H1 (cell line): ENCODE measurements around the gene HUWE1. TPM values are rescaled to one million over a fixed set of nuclear protein-coding genes. Genes with fewer than 3 reads are reported as not detected.

ENCODE experiments used
- CTCF ChIA-PET: fragments of 300-600 bp; sonication (Branson Sonifier 250); formaldehyde crosslinking; loops from one replicate; lab custom pipeline; 2021; ENCODE audit not compliant: partially characterized antibody; lab: Charles Lee
- POLR2A ChIA-PET: fragments of 300-600 bp; sonication (Branson Sonifier 250); formaldehyde crosslinking; loops from one replicate; lab custom pipeline; 2021; ENCODE audit warnings: inconsistent platforms; ENCODE audit not compliant: partially characterized antibody; lab: Charles Lee
- DNase-seq, 2 experiments: peaks; one replicate each; pipeline versions ENCODE4 v3.0.0 to v3.0.0-alpha.2; 2010 to 2022; ENCODE audit warnings: low spot score in 2 of 2, low read depth in 1 of 2, mixed read lengths in 1 of 2
- FAIRE-seq: peaks from 2 replicates; lab custom pipeline; 2011; peaks lifted over from hg19 to GRCh38; lab: Jason Lieb, UNC
- H2AFZ ChIP-seq: 2 replicates; pipeline ENCODE4 v1.8.1; 2012; ENCODE audit warnings: low read length, inconsistent platforms
- H2AK5ac ChIP-seq: 2 replicates; pipeline ENCODE4 v1.6.1; 2013; ENCODE audit warnings: low read depth, low read length
- H2BK120ac ChIP-seq: replicated peaks from 2 replicates; pipeline ENCODE3; 2013; ENCODE audit warnings: low read depth, low read length, inconsistent platforms
- H2BK12ac ChIP-seq: 2 replicates; pipeline ENCODE4 v1.6.1; 2013; ENCODE audit warnings: low read depth, low read length
- H2BK15ac ChIP-seq: 2 replicates; pipeline ENCODE4 v1.6.1; 2013; ENCODE audit warnings: low read length
- H2BK20ac ChIP-seq: 2 replicates; pipeline ENCODE4 v1.6.1; 2013; ENCODE audit warnings: low read length
- H2BK5ac ChIP-seq: 2 replicates; pipeline ENCODE4 v1.6.1; 2013; ENCODE audit warnings: low read depth, low read length
- H3K14ac ChIP-seq: 2 replicates; pipeline ENCODE4 v1.6.1; 2013; ENCODE audit warnings: inconsistent platforms; ENCODE audit not compliant: insufficient read length
- H3K18ac ChIP-seq: 2 replicates; pipeline ENCODE4 v1.6.1; 2013; ENCODE audit warnings: low read length; ENCODE audit errors: extremely low read depth
- H3K23ac ChIP-seq: 2 replicates; pipeline ENCODE4 v1.6.1; 2013; ENCODE audit warnings: inconsistent platforms; ENCODE audit not compliant: insufficient read length
- H3K23me2 ChIP-seq: 2 replicates; pipeline ENCODE4 v1.6.1; 2013; ENCODE audit warnings: low read depth, low read length
- H3K27ac ChIP-seq: 2 replicates; pipeline ENCODE4 v1.6.1; 2011; ENCODE audit warnings: low read depth, low read length, inconsistent platforms
- H3K27me3 ChIP-seq, 4 experiments: replicated peaks in 1 of 4; 1 replicate in 1 of 4; 2 replicates in 3 of 4; pipeline versions ENCODE4 v1.6.1 to v1.8.1; 2011 to 2013; ENCODE audit warnings: low read length in 3 of 4, mild to moderate bottlenecking in 3 of 4, inconsistent platforms in 2 of 4, mixed read lengths in 2 of 4, moderate library complexity in 1 of 4; ENCODE audit not compliant: control insufficient read depth in 3 of 4, insufficient read depth in 3 of 4; ENCODE audit errors: extremely low read depth in 1 of 4
- H3K36me3 ChIP-seq, 4 experiments: 2 replicates each; pipeline versions ENCODE4 v1.6.1 to v1.8.1; 2011 to 2013; ENCODE audit warnings: mild to moderate bottlenecking in 4 of 4, low read length in 3 of 4, moderate library complexity in 2 of 4, control low read depth in 1 of 4, inconsistent platforms in 1 of 4; ENCODE audit not compliant: insufficient read depth in 4 of 4, control insufficient read depth in 2 of 4
- H3K4ac ChIP-seq: replicated peaks from 2 replicates; pipeline ENCODE3; 2013; ENCODE audit warnings: low read length, low read depth, mixed read lengths, inconsistent platforms; ENCODE audit not compliant: insufficient read length
- H3K4me1 ChIP-seq, 4 experiments: replicated peaks in 1 of 4; 1 replicate in 1 of 4; 2 replicates in 3 of 4; pipeline versions ENCODE4 v1.6.1 to v1.8.1; 2011 to 2013; ENCODE audit warnings: low read length in 3 of 4, inconsistent platforms in 2 of 4, mixed read lengths in 1 of 4; ENCODE audit not compliant: insufficient read depth in 4 of 4, control insufficient read depth in 3 of 4
- H3K4me2 ChIP-seq, 2 experiments: 2 replicates each; pipeline versions ENCODE4 v1.6.1 to v1.8.1; 2011 to 2013; ENCODE audit warnings: low read depth in 2 of 2, low read length in 2 of 2, control low read depth in 1 of 2, inconsistent platforms in 1 of 2, mild to moderate bottlenecking in 1 of 2; ENCODE audit not compliant: insufficient read depth in 1 of 2
- H3K4me3 ChIP-seq, 4 experiments: fragments of 200-600, 300-600 bp in 1 of 4; sonication (generic), shearing (Covaris generic), sonication (Bioruptor Twin) in 1 of 4; 2 replicates each; pipeline versions ENCODE4 v1.5.1 to v1.8.1; 2011 to 2016; ENCODE audit warnings: low read length in 4 of 4, low read depth in 3 of 4, control low read depth in 2 of 4, inconsistent platforms in 2 of 4, mild to moderate bottlenecking in 2 of 4, mixed read lengths in 1 of 4, moderate library complexity in 1 of 4; ENCODE audit not compliant: insufficient read depth in 2 of 4; ENCODE audit errors: extremely low read depth in 1 of 4
- H3K56ac ChIP-seq: replicated peaks from 2 replicates; pipeline ENCODE3; 2013; ENCODE audit warnings: low read depth, mild to moderate bottlenecking, mixed read lengths, low read length, inconsistent platforms; ENCODE audit not compliant: insufficient read length
- H3K79me1 ChIP-seq: 2 replicates; pipeline ENCODE4 v1.6.1; 2013; ENCODE audit warnings: low read depth, low read length, control low read depth
- H3K79me2 ChIP-seq, 2 experiments: 2 replicates each; pipeline versions ENCODE4 v1.6.1 to v1.8.1; 2012 to 2013; ENCODE audit warnings: low read length in 2 of 2, mild to moderate bottlenecking in 2 of 2, inconsistent platforms in 1 of 2; ENCODE audit not compliant: insufficient read depth in 2 of 2, control insufficient read depth in 1 of 2
- H3K9ac ChIP-seq, 4 experiments: replicated peaks in 1 of 4; 1 replicate in 1 of 4; 2 replicates in 3 of 4; pipeline versions ENCODE4 v1.6.1 to v1.8.1; 2011 to 2013; ENCODE audit warnings: low read depth in 3 of 4, low read length in 3 of 4, control low read depth in 2 of 4, mild to moderate bottlenecking in 2 of 4, moderate library complexity in 2 of 4, inconsistent platforms in 1 of 4; ENCODE audit errors: extremely low read depth in 1 of 4
- H3K9me3 ChIP-seq, 2 experiments: 2 replicates each; pipeline versions ENCODE4 v1.6.1 to v1.8.1; 2012 to 2013; ENCODE audit warnings: mild to moderate bottlenecking in 2 of 2, moderate library complexity in 2 of 2, control low read depth in 1 of 2, inconsistent platforms in 1 of 2, low read depth in 1 of 2, low read length in 1 of 2, mixed read lengths in 1 of 2; ENCODE audit not compliant: insufficient read depth in 2 of 2
- H4K20me1 ChIP-seq, 2 experiments: replicated peaks in 1 of 2; 2 replicates each; pipeline versions ENCODE3 to v1.8.1; 2011 to 2013; ENCODE audit warnings: inconsistent platforms in 2 of 2, low read length in 2 of 2, mild to moderate bottlenecking in 1 of 2; ENCODE audit not compliant: insufficient read depth in 2 of 2, control insufficient read depth in 1 of 2
- H4K5ac ChIP-seq: 2 replicates; pipeline ENCODE4 v1.6.1; 2013; ENCODE audit warnings: low read length, low read depth, mixed read lengths, inconsistent platforms; ENCODE audit not compliant: insufficient read length
- H4K8ac ChIP-seq: 2 replicates; pipeline ENCODE4 v1.8.0; 2013; ENCODE audit warnings: mild to moderate bottlenecking, moderate library complexity, low read length, inconsistent platforms; ENCODE audit not compliant: insufficient read depth; ENCODE audit errors: extremely low read depth
- H4K91ac ChIP-seq: replicated peaks from 2 replicates; pipeline ENCODE3; 2013; ENCODE audit warnings: low read length, mixed read lengths, inconsistent platforms; ENCODE audit not compliant: insufficient read length
- BRCA1 ChIP-seq: IDR thresholded peaks from 2 replicates; pipeline ENCODE4 v1.6.1; 2012; ENCODE audit warnings: low read depth, low read length, improper control_type of control experiment
- FOSL1 ChIP-seq: IDR thresholded peaks from 2 replicates; pipeline ENCODE4 v1.6.1; 2011; ENCODE audit warnings: mild to moderate bottlenecking, low read depth, low read length, moderate library complexity; ENCODE audit not compliant: insufficient read depth
- MAX ChIP-seq: IDR thresholded peaks from 2 replicates; pipeline ENCODE4 v1.6.1; 2012; ENCODE audit warnings: inconsistent platforms
- POLR2AphosphoS5 ChIP-seq: IDR thresholded peaks from 2 replicates; pipeline ENCODE4 v1.6.1; 2011; ENCODE audit warnings: low read depth, low read length
- RXRA ChIP-seq: IDR thresholded peaks from 2 replicates; pipeline ENCODE4 v1.6.1; 2011; ENCODE audit warnings: low read depth, mild to moderate bottlenecking, low read length, moderate library complexity; ENCODE audit not compliant: insufficient read depth
- SIN3A ChIP-seq, 2 experiments: IDR thresholded peaks in 1 of 2; conservative IDR thresholded peaks in 1 of 2; 2 replicates each; pipeline ENCODE4 v1.6.1; 2011 to 2012; ENCODE audit warnings: low read length in 2 of 2, improper control_type of control experiment in 1 of 2, low read depth in 1 of 2, mild to moderate bottlenecking in 1 of 2
- SRF ChIP-seq: IDR thresholded peaks from 2 replicates; pipeline ENCODE4 v1.6.1; 2011; ENCODE audit warnings: mild to moderate bottlenecking, low read depth, low read length, moderate library complexity
- WGBS, 2 experiments: shearing (Covaris generic) in 1 of 2; methylation state at CpG; one replicate each; pipeline versions ENCODE4 v1.1.6 to v1.1.7; 2013 to 2015; ENCODE audit warnings: low lambda C conversion rate in 2 of 2, mixed read lengths in 2 of 2, inconsistent platforms in 1 of 2, low coverage in 1 of 2, missing lambda C conversion rate in 1 of 2; ENCODE audit not compliant: insufficient replicate concordance in 2 of 2, insufficient coverage in 1 of 2, insufficient read length in 1 of 2; ENCODE audit errors: extremely low coverage in 1 of 2, missing lambda C conversion rate in 1 of 2; 5-methylcytosine and 5-hydroxymethylcytosine counted together
- polyA plus RNA-seq, 7 experiments: library from polyadenylated mRNA; depleted of rRNA in 3 of 7; stranded (reverse) in 5 of 7; unstranded in 2 of 7; fragments of >200 nt in 5 of 7; fragments of 200-250 nt in 2 of 7; gene quantifications; 1 replicate in 5 of 7; 2 replicates in 1 of 7; 4 replicates in 1 of 7; pipeline versions ENCODE4 v1.2.1 to v1.2.3, GENCODE V29; 2011 to 2013; ENCODE audit warnings: missing spikeins in 2 of 7, mixed read lengths in 2 of 7
- total RNA-seq: library from RNA; stranded (reverse); fragmentation: NEBNext Ultra II Directional; extraction: Animal tissue kit (Norgen Biotek cat#: 25700); gene quantifications from 2 replicates; pipeline ENCODE4 v1.2.1, GENCODE V29; 2021
- TF ChIP-seq, protein P1 (sequence below): IDR thresholded peaks from 2 replicates; pipeline ENCODE4 v1.6.1; 2012; ENCODE audit warnings: inconsistent platforms

Gene HUWE1
- total and polyA plus RNA-seq, 2 of the 8 experiments (the other 6 are each of a cell fraction or from before 2014, with no cell fraction given): 114 to 252 TPM

DNA sequence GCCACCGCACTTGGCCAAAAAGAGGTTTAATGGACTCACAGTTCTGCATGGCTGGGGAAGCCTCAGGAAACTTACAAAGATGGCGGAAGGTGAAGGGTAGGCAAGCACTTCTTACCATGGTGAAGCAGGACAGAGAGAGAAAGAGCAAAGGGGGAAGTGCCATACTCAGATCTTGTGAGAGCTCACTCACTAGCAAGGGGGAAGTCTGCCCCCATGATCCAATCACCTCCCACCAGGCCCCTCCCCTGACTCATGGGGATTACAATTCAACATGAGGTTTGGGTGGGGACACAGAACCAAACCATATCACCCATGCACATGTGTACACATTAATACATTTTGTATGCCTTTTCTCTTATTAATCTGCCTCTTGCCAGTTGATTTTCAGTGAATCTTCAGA lies 175.2 kb downstream of the HUWE1 start:
- Histone ChIP-seq H4K5ac (no peak overlapping the region), H3K9me3 (peaks cover 0 to 3% of the 10 kb centered on the region in 2 experiments; a peak in 1 of 4 replicates), H2BK20ac (no peak overlapping the region), H4K91ac (no peak overlapping the region), H3K79me1 (no peaks in the 10 kb centered on the region), H3K56ac (no peak overlapping the region), H4K20me1 (no peaks in the 10 kb centered on the region), H3K79me2 (no peaks in the 10 kb centered on the region), H3K14ac (no peak overlapping the region), H3K4ac (no peak overlapping the region), H2BK120ac (no peak overlapping the region), H2BK15ac (no peak overlapping the region), H2AFZ (no peak overlapping the region), H3K23me2 (no peaks in the 10 kb centered on the region), H3K4me3 (no peak overlapping the region), H3K18ac (no peak overlapping the region), H4K8ac (no peak overlapping the region), H3K9ac (no peak overlapping the region), H3K27me3 (no peaks in the 10 kb centered on the region), H3K27ac (no peak overlapping the region), H2BK12ac (no peak overlapping the region), H2BK5ac (no peak overlapping the region), H3K4me2 (no peak overlapping the region), H3K4me1 (no peaks in the 10 kb centered on the region), H3K23ac (no peak overlapping the region), H3K36me3 (no peaks in the 10 kb centered on the region), H2AK5ac (no peak overlapping the region)
- CTCF ChIA-PET: no interaction called here
- POLR2A ChIA-PET: no interaction called here
- TF ChIP-seq SIN3A (conservative IDR thresholded peaks at IDR 0.05 in 1 of 2, IDR thresholded peaks at IDR 0.05 in 1 of 2; ENCODE audit: low read depth in 1 of 2, low read length in 2 of 2) (no peak), RXRA (no peak), FOSL1 (no peak), POLR2AphosphoS5 (no peak), BRCA1 (no peak), MAX (no peak), SRF (no peak)
- TF ChIP-seq, protein P1, sequence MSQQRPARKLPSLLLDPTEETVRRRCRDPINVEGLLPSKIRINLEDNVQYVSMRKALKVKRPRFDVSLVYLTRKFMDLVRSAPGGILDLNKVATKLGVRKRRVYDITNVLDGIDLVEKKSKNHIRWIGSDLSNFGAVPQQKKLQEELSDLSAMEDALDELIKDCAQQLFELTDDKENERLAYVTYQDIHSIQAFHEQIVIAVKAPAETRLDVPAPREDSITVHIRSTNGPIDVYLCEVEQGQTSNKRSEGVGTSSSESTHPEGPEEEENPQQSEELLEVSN: no peak
- WGBS, 2 experiments: 96% methylated on average over 2 of the region's 2 CpGs; no CpG with 5 or more reads in 1 of the 2 experiments
- FAIRE-seq (no peak), DNase-seq (no peak)
